HG02610 (cell line): Measurements from ENCODE around the gene WDR82.

ENCODE experiments used
- ATAC-seq: cut with Tn5 transposase; IDR thresholded peaks from one replicate; pipeline ENCODE4 v1.9.1; 2021; ENCODE audit warnings: mild to moderate bottlenecking, moderate library complexity; ENCODE audit not compliant: unreplicated experiment

Gene WDR82

GRCh38 chr3:52210037-52210436 lies 68.4 kb downstream of the WDR82 start:
- ATAC-seq: no peak

- no peak for ATAC-seq
These were observed 69.9 kb downstream of the WDR82 start for GRCh38 chr3:52208556-52208955.

- ATAC-seq: no peak
These were observed 72.6 kb downstream of the WDR82 start for GRCh38 chr3:52205727-52206372.
